Measurements from ENCODE around the gene SRGAP3. TPM values are rescaled to one million over a fixed set of nuclear protein-coding genes. Genes with fewer than 3 reads are reported as not detected.

SRGAP3 gene
- total and polyA plus RNA-seq, 8 donors, result 0.31 to 31.7 (median 5.8) TPM

DNA sequence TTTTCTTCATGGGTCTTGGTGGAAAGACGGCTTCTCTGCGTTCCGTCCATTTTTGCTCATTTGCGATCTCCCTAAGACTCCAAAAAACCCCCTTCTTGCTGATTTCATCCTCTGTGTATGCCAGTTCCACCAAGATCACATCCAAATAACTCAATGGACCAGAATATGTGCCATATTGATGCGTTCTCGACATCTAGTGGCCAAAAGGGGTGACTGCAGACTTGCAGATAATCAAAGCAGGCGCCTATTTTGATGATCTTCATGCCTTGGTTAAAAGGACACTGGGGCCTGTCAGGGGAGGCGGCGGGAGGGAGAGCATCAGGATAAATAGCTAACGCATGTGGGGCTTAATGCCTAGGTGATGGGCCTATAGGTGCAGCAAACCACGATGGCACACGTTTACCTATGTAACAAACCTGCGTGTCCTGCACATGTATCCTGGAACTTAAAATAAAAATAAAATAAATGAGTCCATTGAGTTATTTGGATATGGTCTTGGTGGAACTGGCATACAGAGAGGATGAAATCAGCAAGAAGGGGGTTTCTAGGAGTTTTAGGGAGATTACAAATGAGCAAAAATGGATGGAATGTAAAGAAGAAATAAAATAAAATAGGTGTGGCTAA lies 182.0 kb downstream of the SRGAP3 start:
- TF ChIP-seq POLR2A (IDR thresholded peaks at IDR 0.05) (no peak), EP300 (IDR thresholded peaks at IDR 0.05) (no peak), POLR2AphosphoS5 (IDR thresholded peaks at IDR 0.05) (peak in 1 of 3 donors; percentile 44)
- TF ChIP-seq, protein P1, sequence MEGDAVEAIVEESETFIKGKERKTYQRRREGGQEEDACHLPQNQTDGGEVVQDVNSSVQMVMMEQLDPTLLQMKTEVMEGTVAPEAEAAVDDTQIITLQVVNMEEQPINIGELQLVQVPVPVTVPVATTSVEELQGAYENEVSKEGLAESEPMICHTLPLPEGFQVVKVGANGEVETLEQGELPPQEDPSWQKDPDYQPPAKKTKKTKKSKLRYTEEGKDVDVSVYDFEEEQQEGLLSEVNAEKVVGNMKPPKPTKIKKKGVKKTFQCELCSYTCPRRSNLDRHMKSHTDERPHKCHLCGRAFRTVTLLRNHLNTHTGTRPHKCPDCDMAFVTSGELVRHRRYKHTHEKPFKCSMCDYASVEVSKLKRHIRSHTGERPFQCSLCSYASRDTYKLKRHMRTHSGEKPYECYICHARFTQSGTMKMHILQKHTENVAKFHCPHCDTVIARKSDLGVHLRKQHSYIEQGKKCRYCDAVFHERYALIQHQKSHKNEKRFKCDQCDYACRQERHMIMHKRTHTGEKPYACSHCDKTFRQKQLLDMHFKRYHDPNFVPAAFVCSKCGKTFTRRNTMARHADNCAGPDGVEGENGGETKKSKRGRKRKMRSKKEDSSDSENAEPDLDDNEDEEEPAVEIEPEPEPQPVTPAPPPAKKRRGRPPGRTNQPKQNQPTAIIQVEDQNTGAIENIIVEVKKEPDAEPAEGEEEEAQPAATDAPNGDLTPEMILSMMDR (IDR thresholded peaks at IDR 0.05), result peak in 5 of 7 experiments; percentile 81 to 97 (median 91)
- no peak overlapping the region for H3K27ac ChIP-seq
- H3K4me3 ChIP-seq, result no peak overlapping the region
- DNase-seq, result peak; percentile 59 to 83
- H3K36me3 ChIP-seq, result no peaks in the 10 kb centered on the region
- WGBS, 5 donors, result 32 to 37% (median 34%) methylated on average over 13 of the region's 13 CpGs
- no peaks in the 10 kb centered on the region for H3K27me3 ChIP-seq
- intact Hi-C loops (cut with DNase I; ENCODE audit: low total_unique reads), result loop anchor here (5.0 kb wide), 1 partner anchor 95 kb away; no protein-coding TSS in a partner anchor
- H3K9me3 ChIP-seq, result peaks cover 0 to 3% (median 0%) of the 10 kb centered on the region in 4 donors
- H3K4me1 ChIP-seq, result peaks cover 0 to 4% (median 2%) of the 10 kb centered on the region in 4 donors

DNA sequence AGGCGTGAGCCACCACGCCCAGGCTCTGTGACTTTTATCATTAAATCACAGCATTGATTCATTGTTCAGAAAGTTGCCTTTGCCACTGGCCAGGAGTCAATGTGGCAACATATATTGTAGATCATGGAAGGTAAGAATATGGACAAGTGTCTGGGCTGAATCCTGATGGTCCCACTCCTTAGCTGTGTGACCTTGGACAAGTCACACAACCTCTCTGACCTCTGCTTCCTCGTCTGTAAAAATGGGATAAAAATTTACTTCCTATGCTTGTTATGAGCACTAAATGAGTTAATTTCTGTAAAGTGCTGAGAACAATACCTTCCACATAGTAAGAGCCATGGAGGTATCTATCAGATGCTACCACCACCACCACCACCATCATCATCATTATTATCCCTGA lies 182.7 kb downstream of the SRGAP3 start:
- no peak for DNase-seq
- Histone ChIP-seq H3K4me3 (no peak overlapping the region), H3K9me3 (peaks cover 0 to 4% (median 0%) of the 10 kb centered on the region in 4 donors), H3K27ac (no peak overlapping the region), H3K4me1 (peaks cover 0 to 4% (median 2%) of the 10 kb centered on the region in 4 donors), H3K27me3 (no peaks in the 10 kb centered on the region), H3K36me3 (no peaks in the 10 kb centered on the region)
- TF ChIP-seq EP300 (IDR thresholded peaks at IDR 0.05) (no peak), POLR2AphosphoS5 (IDR thresholded peaks at IDR 0.05) (no peak), POLR2A (IDR thresholded peaks at IDR 0.05) (no peak)
- TF ChIP-seq, protein P1 (IDR thresholded peaks at IDR 0.05), result no peak
- intact Hi-C loops (cut with DNase I; ENCODE audit: low total_unique reads), result loop anchor here (5.0 kb wide), 1 partner anchor 94 kb away; no protein-coding TSS in a partner anchor
- 67 to 78% (median 73%) methylated on average over 3 of the region's 3 CpGs for WGBS, 5 donors

DNA sequence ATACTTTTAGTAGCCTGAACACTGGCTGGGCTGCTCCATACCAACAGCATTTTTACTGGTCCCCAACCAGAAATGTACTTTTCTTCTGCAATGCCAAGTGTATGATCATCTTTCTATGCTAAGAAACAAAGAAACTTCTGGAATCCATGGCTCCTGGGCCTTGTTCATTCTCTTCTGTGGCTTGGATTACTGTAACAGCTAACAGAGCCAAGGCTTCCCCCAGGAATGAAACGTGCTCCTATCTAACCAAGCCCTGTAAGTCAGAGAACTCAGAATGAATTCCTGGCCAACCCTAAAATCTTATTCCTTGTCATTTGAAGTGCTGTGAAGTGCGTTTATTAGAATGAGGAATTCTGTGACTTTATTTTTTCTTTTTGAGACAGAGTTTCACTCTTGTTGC lies 183.3 kb downstream of the SRGAP3 start:
- DNase-seq, result no peak
- TF ChIP-seq POLR2A (IDR thresholded peaks at IDR 0.05) (no peak), POLR2AphosphoS5 (IDR thresholded peaks at IDR 0.05) (no peak), EP300 (IDR thresholded peaks at IDR 0.05) (no peak)
- TF ChIP-seq, protein P1 (IDR thresholded peaks at IDR 0.05), result no peak
- peaks cover 0 to 4% (median 2%) of the 10 kb centered on the region in 4 donors for H3K4me1 ChIP-seq
- no peaks in the 10 kb centered on the region for H3K36me3 ChIP-seq
- 65 to 84% (median 79%) methylated on average over 2 of the region's 2 CpGs for WGBS, 5 donors
- H3K4me3 ChIP-seq, result no peak overlapping the region
- intact Hi-C loops (cut with DNase I; ENCODE audit: low total_unique reads), result loop anchor here (5.0 kb wide), 1 partner anchor 94 kb away; no protein-coding TSS in a partner anchor
- H3K27ac ChIP-seq, result no peak overlapping the region
- H3K27me3 ChIP-seq, result no peaks in the 10 kb centered on the region
- peaks cover 0 to 4% (median 0%) of the 10 kb centered on the region in 4 donors for H3K9me3 ChIP-seq

DNA sequence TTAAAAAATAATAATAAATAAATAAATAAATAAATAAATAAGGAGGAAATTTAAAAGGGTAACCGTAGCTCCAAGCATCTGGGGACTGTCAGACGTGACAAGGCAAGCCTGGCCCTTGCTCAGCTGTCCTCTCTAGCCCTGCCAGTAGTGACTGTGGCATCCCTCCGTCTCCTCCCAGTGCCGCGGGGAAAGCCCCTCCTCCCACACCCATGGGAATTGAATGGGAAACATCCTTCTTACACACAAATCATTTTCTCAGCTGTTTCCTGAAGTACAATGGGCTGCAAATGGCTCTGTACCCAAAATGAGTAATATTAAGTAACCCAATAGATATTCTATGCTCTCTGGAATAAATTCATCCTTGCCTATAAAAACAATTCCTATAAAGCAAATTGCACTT lies 184.6 kb downstream of the SRGAP3 start:
- DNase-seq, result peak in 1 of 2 donors; percentile 45
- Histone ChIP-seq H3K4me1 (peaks cover 0 to 4% (median 2%) of the 10 kb centered on the region in 4 donors), H3K27ac (no peak overlapping the region), H3K9me3 (peaks cover 0 to 4% (median 0%) of the 10 kb centered on the region in 4 donors), H3K36me3 (peaks cover 0 to 3% (median 0%) of the 10 kb centered on the region in 4 donors), H3K27me3 (no peaks in the 10 kb centered on the region), H3K4me3 (no peak overlapping the region)
- WGBS, 5 donors, result 54 to 83% (median 64%) methylated on average over 5 of the region's 5 CpGs
- no peak for TF ChIP-seq EP300 (IDR thresholded peaks at IDR 0.05)
- no peak for TF ChIP-seq POLR2A (IDR thresholded peaks at IDR 0.05)
- TF ChIP-seq, protein P1 (IDR thresholded peaks at IDR 0.05), result no peak
- no peak for TF ChIP-seq POLR2AphosphoS5 (IDR thresholded peaks at IDR 0.05)
- intact Hi-C loops (cut with DNase I; ENCODE audit: low total_unique reads), result loop anchor here (5.0 kb wide), 1 partner anchor 93 kb away; no protein-coding TSS in a partner anchor
